Uterine smooth muscle cell (primary cell): ENCODE measurements around the gene SOX8. TPM values are rescaled to one million over a fixed set of nuclear protein-coding genes. Genes with fewer than 3 reads are reported as not detected.

Experiments
- total RNA-seq: library from RNA; depleted of rRNA; stranded (reverse); fragments of >200 nt; gene quantifications from 2 replicates; pipeline ENCODE4 v1.2.3, GENCODE V29; 2014

SOX8 gene
- under 0.01 and 0.22 TPM in 2 replicates for total RNA-seq

GRCh38 chr16:981695-982144, at the start of gene SOX8:
Gene SOX8, plus strand, starts transcription at chr16:981770. Its CDS starts 153 bp downstream, at chr16:981923.

GRCh38 chr16:970766-971581, 10.6 kb upstream of the SOX8 start, which contains the start of gene LMF1:
Gene LMF1, minus strand, starts transcription at chr16:970984. Its CDS starts 4 bp downstream, at chr16:970980.

Other genes with a start within 250 kb of the SOX8 start
- 35.2 and 35.3 TPM in 2 replicates for gene CIAO3, start 240.8 kb upstream of the SOX8 start, total RNA-seq
- gene MSLN, start 221.0 kb upstream of the SOX8 start, total RNA-seq: under 0.01 and 0.12 TPM in 2 replicates
- gene RPUSD1, start 193.4 kb upstream of the SOX8 start, total RNA-seq: 20.6 and 26.0 TPM in 2 replicates
- gene CHTF18, start 193.2 kb upstream of the SOX8 start, total RNA-seq: 13.5 and 36.5 TPM in 2 replicates
- gene GNG13, start 181.0 kb upstream of the SOX8 start, total RNA-seq: not detected in 2 replicates
- gene LMF1, start 10.8 kb upstream of the SOX8 start, total RNA-seq: 21.9 and 23.9 TPM in 2 replicates
- gene SSTR5, start 91.0 kb downstream of the SOX8 start, total RNA-seq: 0.12 TPM in 1 of 2 replicates, not detected in the other
- gene C1QTNF8, start 114.5 kb downstream of the SOX8 start, total RNA-seq: not detected in 2 replicates
- 22.6 and 57.2 TPM in 2 replicates for gene CACNA1H, start 171.3 kb downstream of the SOX8 start, total RNA-seq
- gene TPSG1, start 243.5 kb downstream of the SOX8 start, total RNA-seq: 0.37 TPM in 1 of 2 replicates, not detected in the other
- gene TPSB2, start 248.4 kb downstream of the SOX8 start, total RNA-seq: not detected in 2 replicates